ENCODE results near the gene DENND1A. TPM values are rescaled to one million over a fixed set of nuclear protein-coding genes. Genes with fewer than 3 reads are reported as not detected.

The DENND1A gene
- polyA plus RNA-seq, 6 donors from 2014 or later = 4.0 to 9.5 (median 5.3) TPM

- ATAC-seq (ENCODE audit: low read depth in 2 of 2) (no peak), DNase-seq (no peak)
- Mint-ChIP-seq H3K27me3 (no peaks in the 10 kb centered on the region), H3K4me1 (no peaks in the 10 kb centered on the region), H3K9me3 (peaks cover 4 to 24% (median 11%) of the 10 kb centered on the region in 7 donors), H3K36me3 (peaks cover 21 to 42% of the 10 kb centered on the region in 2 donors), H3K27ac (no peak overlapping the region), H3K4me3 (no peak overlapping the region)
Measured at GRCh38 chr9:123590499-123590898, 339.4 kb downstream of the DENND1A start.

GRCh38 chr9:123589361-123590239 is 340.3 kb downstream of the DENND1A start:
- Mint-ChIP-seq H3K4me3 (peak overlapping the region in 1 of 8 donors; percentile 35), H3K4me1 (no peaks in the 10 kb centered on the region), H3K9me3 (peaks cover 4 to 24% (median 11%) of the 10 kb centered on the region in 7 donors), H3K36me3 (peaks cover 21 to 38% of the 10 kb centered on the region in 2 donors), H3K27ac (no peak overlapping the region), H3K27me3 (no peaks in the 10 kb centered on the region)
- ATAC-seq (ENCODE audit: low read depth in 2 of 2) (no peak), DNase-seq (no peak)

DNA sequence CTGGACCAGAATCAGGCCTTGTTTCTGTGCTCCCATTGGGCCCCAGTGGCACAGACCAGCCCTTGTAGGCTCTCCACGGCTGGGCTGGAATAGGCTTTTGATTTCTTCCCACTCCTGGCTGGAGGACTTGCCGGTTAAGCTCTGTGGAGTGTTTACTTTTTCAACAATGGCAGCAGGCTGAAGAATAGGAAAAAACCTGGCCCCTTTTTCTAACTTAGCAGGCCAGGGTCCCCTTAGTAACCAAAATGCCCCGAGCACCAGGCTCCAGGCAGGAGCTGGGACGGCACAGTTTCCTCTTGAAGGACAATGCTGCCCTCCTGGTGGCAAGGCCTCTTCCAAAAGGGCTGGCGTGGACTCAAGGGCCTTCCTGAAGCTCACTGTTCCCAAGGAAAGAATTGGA is 343.7 kb downstream of the DENND1A start:
- DNase-seq = no peak
- Mint-ChIP-seq H3K36me3 (peaks cover 34 to 39% of the 10 kb centered on the region in 2 donors), H3K9me3 (peaks cover 4 to 24% (median 11%) of the 10 kb centered on the region in 7 donors), H3K4me1 (no peaks in the 10 kb centered on the region), H3K27me3 (no peaks in the 10 kb centered on the region), H3K4me3 (no peak overlapping the region), H3K27ac (no peak overlapping the region)
- no peak for ATAC-seq (ENCODE audit: low read depth in 2 of 2)

- Mint-ChIP-seq H3K27ac (peak overlapping the region in 1 of 6 donors; percentile 21), H3K4me1 (no peaks in the 10 kb centered on the region), H3K36me3 (peaks cover 30 to 52% of the 10 kb centered on the region in 2 donors), H3K27me3 (no peaks in the 10 kb centered on the region), H3K4me3 (no peak overlapping the region), H3K9me3 (peaks cover 8 to 20% (median 12%) of the 10 kb centered on the region in 7 donors)
- no peak for ATAC-seq (ENCODE audit: low read depth in 2 of 2)
- DNase-seq = no peak
Measured at GRCh38 chr9:123584202-123585176, 345.4 kb downstream of the DENND1A start.

DNA sequence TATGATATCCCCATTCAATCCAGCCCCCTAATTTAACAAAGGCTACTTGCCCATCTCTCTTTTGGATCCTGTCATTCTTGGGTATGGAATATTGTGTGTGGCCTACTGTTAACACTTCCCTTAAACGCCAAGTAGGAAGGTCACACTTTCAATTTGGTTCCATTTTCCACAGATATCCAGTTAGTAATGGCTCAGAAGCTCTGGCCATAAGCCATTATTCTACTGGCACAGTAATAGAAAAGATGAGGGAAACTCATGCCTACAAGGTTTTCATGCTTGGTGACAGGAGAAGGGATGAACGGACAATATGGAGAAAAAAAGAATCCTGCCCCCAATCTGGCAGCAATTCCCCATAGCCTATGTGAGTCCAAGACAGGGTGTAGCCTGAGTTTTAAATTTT is 346.3 kb downstream of the DENND1A start:
- DNase-seq (no peak), ATAC-seq (ENCODE audit: low read depth in 2 of 2) (no peak)
- Mint-ChIP-seq H3K27me3 (no peaks in the 10 kb centered on the region), H3K4me1 (no peaks in the 10 kb centered on the region), H3K36me3 (peaks cover 32 to 61% of the 10 kb centered on the region in 2 donors), H3K27ac (no peak overlapping the region), H3K9me3 (peaks cover 11 to 22% (median 14%) of the 10 kb centered on the region in 7 donors), H3K4me3 (no peak overlapping the region)

DNA sequence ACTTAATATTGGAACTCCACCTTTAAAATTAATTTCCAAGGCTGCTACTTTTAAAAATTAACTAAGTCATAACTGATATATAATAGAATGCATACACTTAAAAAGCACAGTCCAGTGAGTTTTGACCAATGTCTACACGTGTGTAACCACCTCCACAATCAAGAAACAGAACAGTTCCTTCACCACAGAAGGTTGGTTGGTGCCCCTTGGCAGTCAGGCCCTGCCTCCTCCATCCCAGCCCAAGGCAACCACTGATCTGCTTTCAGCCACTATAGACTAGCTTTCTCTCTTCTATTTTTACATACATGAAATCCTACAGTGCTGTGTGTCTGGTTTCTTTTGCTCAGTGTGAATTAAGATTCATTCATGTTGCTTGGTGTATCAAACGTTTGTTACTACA is 358.7 kb downstream of the DENND1A start:
- DNase-seq (no peak), ATAC-seq (ENCODE audit: low read depth in 2 of 2) (no peak)
- H3K36me3 Mint-ChIP-seq = peaks cover 19 to 26% of the 10 kb centered on the region in 2 donors
- peaks cover 0 to 8% (median under 1%) of the 10 kb centered on the region in 3 donors for H3K4me1 Mint-ChIP-seq
- no peaks in the 10 kb centered on the region for H3K27me3 Mint-ChIP-seq
- peaks cover 0 to 16% (median 6%) of the 10 kb centered on the region in 7 donors for H3K9me3 Mint-ChIP-seq
- H3K27ac Mint-ChIP-seq = peak overlapping the region in 1 of 6 donors; percentile 8
- H3K4me3 Mint-ChIP-seq = no peak overlapping the region

DNA sequence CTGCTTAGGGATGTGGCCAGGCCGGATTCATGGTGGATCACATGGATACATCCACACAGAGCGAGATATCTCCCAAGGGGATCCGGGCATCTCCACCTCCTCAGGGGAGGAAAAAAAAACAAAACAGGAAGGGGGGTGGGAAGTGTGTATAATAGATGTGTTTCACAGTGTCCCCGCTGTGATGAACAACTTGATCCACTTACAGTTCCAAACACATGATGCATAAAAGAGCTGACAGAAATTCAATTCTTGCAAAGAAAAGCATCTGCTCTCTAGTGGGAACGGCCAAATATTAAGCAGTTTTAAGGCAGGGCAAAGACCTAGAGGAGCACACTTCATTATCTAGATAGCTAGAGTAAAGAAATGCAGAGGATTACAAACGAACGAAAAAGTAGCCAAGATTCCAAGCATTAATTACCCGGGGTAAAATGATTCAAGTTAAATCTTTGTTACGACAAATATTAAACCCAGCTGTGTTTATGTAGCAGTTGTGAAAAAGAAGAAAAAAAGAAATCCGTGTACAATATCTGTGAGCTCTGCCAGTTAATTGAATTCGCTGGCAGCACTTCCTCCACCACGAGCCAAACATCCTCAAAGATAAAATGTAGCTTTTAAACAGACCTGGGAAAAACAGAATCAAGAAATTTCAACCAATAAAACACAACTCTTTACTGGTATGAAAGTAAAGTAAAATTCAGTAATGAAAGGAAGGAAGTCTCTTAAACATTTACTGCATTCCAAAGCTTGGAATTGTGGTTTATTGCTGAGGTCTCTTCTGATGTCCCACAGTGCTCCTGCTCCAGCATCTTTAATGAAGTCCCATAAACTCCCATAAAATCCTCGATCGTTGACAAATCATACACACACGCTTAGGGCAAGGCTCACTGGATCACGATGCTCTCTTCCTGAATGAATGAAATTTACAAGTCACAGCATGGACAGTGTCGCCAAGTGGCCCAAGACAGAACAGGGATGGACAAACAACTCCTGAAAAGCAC is 360.9 kb downstream of the DENND1A start:
- Mint-ChIP-seq H3K27ac (peak overlapping the region in 3 of 6 donors; percentile 34 to 50 (median 39)), H3K4me1 (peaks cover 0 to 16% (median 15%) of the 10 kb centered on the region in 3 donors), H3K4me3 (no peak overlapping the region), H3K9me3 (peaks cover 0 to 4% (median 0%) of the 10 kb centered on the region in 7 donors), H3K36me3 (peaks cover 15 to 19% of the 10 kb centered on the region in 2 donors), H3K27me3 (no peaks in the 10 kb centered on the region)
- DNase-seq (no peak), ATAC-seq (ENCODE audit: low read depth in 2 of 2) (no peak)

DNA sequence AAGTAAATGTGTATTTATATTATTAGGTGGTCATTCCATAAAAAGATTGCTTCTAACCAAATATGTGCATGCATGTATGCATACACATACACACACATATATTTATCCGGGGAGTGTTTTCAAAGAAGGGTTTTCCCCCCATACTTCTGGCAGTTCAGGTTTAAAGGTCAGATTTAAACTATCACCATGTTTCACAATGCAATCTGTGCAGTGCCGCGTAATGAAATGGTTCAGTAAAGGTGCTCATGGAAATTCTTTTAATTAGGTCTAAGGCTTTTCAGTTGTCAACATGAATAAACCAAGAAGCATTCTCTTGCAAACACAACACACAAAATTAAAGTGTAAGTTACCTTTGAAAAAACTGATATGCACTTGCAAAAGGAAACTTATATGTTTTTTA is 362.9 kb downstream of the DENND1A start:
- Mint-ChIP-seq H3K27me3 (no peaks in the 10 kb centered on the region), H3K4me3 (no peak overlapping the region), H3K9me3 (peaks cover 0 to 2% (median 0%) of the 10 kb centered on the region in 7 donors), H3K27ac (no peak overlapping the region), H3K36me3 (peaks cover 14 to 18% of the 10 kb centered on the region in 2 donors), H3K4me1 (peaks cover 10 to 28% (median 24%) of the 10 kb centered on the region in 3 donors)
- DNase-seq = no peak
- ATAC-seq (ENCODE audit: low read depth in 2 of 2) = no peak

DNA sequence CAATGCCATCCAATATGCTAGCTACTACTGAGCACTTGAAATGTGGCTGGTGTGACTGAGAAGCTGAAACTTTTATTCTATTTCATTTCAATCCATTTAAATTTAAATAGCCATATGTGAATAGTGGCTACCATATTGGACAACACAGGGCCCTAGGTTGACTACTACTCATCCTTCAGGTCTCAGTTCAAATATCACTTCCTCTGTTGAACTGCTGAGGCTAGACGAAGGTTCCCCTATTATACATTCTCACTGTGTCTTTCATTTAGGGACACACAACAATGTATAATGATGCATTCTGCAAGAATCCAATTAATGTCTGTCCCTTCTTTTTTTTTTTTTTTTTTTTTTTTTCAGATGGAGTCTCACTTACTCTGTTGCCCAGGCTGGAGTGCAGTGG is 365.3 kb downstream of the DENND1A start:
- Mint-ChIP-seq H3K27me3 (no peaks in the 10 kb centered on the region), H3K27ac (no peak overlapping the region), H3K36me3 (peaks cover 19 to 31% of the 10 kb centered on the region in 2 donors), H3K4me1 (peaks cover 13 to 28% (median 24%) of the 10 kb centered on the region in 3 donors), H3K9me3 (peaks cover 0 to 5% (median 1%) of the 10 kb centered on the region in 7 donors), H3K4me3 (no peak overlapping the region)
- DNase-seq = no peak
- ATAC-seq (ENCODE audit: low read depth in 2 of 2) = no peak

DNA sequence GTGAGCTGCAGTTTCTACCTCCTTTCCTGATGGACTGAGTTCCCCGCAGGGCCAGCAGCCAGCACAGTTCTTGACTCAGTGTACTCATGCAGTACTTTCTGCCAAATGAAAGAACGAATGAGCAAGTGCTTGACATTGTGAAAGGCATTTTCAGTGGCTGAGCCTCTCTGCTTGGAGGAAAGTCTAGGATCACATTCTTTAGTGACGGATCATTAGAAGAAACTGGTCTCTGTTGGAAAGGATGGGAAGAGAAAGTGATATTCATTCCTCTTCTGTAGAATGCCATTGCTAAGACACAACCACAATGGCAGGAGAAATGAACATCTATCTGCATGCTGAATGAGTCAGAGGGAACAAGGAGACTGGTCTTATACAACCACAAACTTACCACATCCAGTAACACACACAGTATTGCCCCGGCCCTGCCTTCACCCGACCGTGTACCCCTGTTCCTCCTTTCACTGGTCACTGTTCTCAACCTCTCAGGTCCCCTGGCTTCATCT is 367.0 kb downstream of the DENND1A start:
- H3K4me3 Mint-ChIP-seq = no peak overlapping the region
- peaks cover 13 to 28% (median 20%) of the 10 kb centered on the region in 3 donors for H3K4me1 Mint-ChIP-seq
- H3K9me3 Mint-ChIP-seq = peaks cover 0 to 5% (median 1%) of the 10 kb centered on the region in 7 donors
- ATAC-seq (ENCODE audit: low read depth in 2 of 2) (no peak), DNase-seq (no peak)
- no peaks in the 10 kb centered on the region for H3K27me3 Mint-ChIP-seq
- peak overlapping the region in 2 of 6 donors; percentile 49 to 76 for H3K27ac Mint-ChIP-seq
- peaks cover 11 to 16% of the 10 kb centered on the region in 2 donors for H3K36me3 Mint-ChIP-seq

- peaks cover 19 to 24% of the 10 kb centered on the region in 2 donors for H3K36me3 Mint-ChIP-seq
- H3K27ac Mint-ChIP-seq = peak overlapping the region in 3 of 6 donors; percentile 36 to 70 (median 60)
- peaks cover 13 to 25% (median 17%) of the 10 kb centered on the region in 3 donors for H3K4me1 Mint-ChIP-seq
- DNase-seq (no peak), ATAC-seq (ENCODE audit: low read depth in 2 of 2) (no peak)
- H3K4me3 Mint-ChIP-seq = no peak overlapping the region
- peaks cover 0 to 5% (median 1%) of the 10 kb centered on the region in 7 donors for H3K9me3 Mint-ChIP-seq
- H3K27me3 Mint-ChIP-seq = no peaks in the 10 kb centered on the region
Measured at GRCh38 chr9:123561046-123561445, 368.9 kb downstream of the DENND1A start.

Data from naive B cell (primary cell).